Measurements from ENCODE around the gene LEMD1.
A peak's percentile ranks its signal among the peaks of the same experiment; 100 is the strongest.

Gene LEMD1

DNA sequence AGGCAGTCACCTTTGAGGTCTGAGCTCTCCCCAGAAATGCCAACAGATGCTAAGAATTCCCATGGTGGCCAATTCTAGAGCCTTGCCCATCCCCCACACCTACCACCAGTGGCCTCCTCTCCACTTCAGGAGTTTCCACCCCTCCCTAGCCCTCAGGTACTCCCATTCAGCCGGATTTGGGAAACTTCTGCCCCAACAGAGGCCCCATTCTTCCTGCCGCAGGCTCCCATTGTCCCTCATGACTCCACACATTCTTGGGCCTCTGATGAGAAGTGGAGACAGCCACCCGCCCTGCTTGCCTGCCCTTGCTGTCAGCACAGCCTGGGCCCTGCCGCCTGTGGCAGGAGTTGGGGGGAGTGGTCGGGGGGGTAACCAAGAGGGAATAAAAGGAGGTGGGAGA, 29.3 kb upstream of the LEMD1 start:
- TF ChIP-seq, protein P1, sequence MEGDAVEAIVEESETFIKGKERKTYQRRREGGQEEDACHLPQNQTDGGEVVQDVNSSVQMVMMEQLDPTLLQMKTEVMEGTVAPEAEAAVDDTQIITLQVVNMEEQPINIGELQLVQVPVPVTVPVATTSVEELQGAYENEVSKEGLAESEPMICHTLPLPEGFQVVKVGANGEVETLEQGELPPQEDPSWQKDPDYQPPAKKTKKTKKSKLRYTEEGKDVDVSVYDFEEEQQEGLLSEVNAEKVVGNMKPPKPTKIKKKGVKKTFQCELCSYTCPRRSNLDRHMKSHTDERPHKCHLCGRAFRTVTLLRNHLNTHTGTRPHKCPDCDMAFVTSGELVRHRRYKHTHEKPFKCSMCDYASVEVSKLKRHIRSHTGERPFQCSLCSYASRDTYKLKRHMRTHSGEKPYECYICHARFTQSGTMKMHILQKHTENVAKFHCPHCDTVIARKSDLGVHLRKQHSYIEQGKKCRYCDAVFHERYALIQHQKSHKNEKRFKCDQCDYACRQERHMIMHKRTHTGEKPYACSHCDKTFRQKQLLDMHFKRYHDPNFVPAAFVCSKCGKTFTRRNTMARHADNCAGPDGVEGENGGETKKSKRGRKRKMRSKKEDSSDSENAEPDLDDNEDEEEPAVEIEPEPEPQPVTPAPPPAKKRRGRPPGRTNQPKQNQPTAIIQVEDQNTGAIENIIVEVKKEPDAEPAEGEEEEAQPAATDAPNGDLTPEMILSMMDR (IDR thresholded peaks at IDR 0.05; ENCODE audit: insufficient read depth, missing control alignments), result no peak
- DNase-seq (ENCODE audit: insufficient read length, low spot score), result no peak
- FAIRE-seq, result no peak

DNA sequence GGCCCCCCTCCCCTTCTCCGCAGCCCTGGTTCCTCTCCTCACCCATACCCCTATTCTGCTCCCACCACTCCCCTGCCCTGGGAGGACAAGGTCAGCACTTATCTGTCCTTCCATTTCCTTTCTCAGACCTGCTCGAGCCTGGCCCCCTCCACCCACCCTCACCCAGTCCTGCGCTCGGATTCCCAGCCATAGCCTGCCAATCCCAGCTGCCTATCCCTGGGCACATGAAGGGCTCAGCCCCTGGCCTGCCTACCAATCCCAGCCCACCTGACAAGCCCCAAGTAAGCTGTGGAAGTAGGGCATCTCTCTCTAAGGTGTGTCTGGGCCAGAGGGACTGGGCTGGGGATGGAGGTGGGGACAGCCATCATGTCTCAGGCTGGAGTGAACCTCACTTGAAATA, 28.6 kb upstream of the LEMD1 start:
- TF ChIP-seq, protein P1 (IDR thresholded peaks at IDR 0.05; ENCODE audit: insufficient read depth, missing control alignments), result no peak
- DNase-seq (ENCODE audit: insufficient read length, low spot score), result no peak
- FAIRE-seq, result no peak

DNA sequence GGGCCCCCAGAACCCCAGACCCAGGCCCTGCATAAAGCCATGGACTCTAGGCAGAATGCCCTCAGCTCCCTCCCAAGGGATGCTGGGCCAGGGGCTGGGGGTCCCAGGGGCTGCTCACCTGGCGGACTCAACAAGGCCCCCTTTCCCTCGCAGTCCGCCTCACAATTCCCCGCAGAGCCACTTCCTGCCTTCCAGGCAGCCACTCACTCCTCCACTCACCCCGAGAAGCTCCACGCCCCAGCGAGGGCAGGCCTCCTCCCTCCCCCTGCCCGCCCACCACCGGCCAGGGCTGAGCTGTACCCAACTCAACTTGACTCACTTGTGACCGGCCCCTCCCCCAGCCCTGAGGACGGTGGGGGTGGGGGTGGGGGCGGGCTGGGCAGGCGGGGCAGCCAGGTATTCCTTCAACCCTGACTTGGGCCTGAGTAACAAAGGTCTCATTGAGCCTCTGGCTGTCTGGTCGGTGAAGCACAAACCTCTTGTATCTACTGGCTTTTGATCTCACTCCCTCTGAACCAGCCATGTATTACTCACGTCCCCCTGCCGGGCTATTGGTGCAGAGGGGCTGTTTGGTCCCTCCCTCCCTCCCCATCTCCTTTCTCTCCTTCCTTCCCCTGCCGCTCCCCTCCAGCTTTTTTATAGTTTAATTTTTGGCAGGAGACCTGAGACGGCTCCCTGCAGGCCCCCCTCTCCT, 28.0 kb upstream of the LEMD1 start:
- DNase-seq (ENCODE audit: insufficient read length, low spot score) (no peak), FAIRE-seq (no peak)
- TF ChIP-seq, protein P1 (IDR thresholded peaks at IDR 0.05; ENCODE audit: insufficient read depth, missing control alignments), result no peak

DNA sequence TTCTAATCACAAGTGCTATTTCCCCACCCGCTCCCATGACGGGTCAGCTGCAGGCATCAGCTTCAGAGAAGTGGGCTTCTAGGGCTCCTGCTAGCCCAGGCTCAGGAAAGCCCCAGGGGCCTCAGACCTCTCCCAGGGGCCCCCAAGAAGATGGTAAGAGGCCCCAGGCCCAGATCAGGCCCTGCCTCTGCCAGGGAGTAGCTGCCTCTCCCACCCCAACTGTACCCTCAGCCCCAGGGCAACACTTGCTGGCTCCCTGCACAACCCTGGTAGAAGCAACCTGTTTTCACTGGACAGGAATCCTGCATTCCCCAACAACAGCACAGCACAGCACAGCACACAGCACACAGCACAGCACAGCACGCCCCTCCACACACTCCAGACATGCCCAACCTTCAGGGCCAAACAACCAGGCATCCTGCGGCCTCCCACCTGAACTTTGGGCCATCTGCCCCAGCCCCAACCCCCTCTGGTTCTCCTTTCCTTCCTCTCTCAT, 27.4 kb upstream of the LEMD1 start:
- DNase-seq (ENCODE audit: insufficient read length, low spot score) (no peak), FAIRE-seq (no peak)
- TF ChIP-seq, protein P1 (IDR thresholded peaks at IDR 0.05; ENCODE audit: insufficient read depth, missing control alignments), result no peak

DNA sequence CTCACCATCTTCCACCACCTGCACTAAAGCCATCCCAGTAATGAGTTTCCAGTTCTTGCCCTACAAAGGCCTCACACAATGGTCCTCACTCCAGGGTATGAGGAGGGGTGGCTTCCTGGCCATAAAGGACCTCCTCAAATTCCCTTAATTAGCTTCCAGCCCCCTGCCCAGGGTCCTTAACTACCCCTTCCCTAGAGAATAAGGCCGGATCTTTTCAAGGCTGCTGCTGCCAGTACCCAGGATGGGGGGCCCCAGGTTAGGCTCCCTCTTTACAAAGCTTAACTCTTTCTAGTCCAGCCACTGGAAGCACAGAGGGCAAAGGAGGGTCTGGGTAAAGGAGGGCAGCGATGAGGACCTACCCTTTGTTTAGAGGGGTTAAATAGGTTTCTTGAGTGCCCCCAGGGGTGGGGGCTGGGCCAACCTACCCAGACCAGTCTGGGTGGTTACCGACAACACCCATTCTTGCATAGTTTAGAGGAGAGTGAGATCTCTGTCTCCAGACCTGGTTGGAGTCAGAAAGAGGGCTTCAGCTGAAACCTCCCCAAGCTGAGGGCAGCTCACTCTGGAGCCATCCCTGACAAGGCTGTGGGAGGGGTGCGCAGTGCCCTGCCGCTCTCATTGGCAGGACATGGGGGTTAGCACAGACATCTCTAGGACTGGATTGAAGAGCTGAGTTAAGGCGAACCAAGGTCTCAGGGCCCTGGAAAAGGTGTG, 26.8 kb upstream of the LEMD1 start:
- TF ChIP-seq, protein P1 (IDR thresholded peaks at IDR 0.05; ENCODE audit: insufficient read depth, missing control alignments), result no peak
- DNase-seq (ENCODE audit: insufficient read length, low spot score), result no peak
- FAIRE-seq, result no peak

DNA sequence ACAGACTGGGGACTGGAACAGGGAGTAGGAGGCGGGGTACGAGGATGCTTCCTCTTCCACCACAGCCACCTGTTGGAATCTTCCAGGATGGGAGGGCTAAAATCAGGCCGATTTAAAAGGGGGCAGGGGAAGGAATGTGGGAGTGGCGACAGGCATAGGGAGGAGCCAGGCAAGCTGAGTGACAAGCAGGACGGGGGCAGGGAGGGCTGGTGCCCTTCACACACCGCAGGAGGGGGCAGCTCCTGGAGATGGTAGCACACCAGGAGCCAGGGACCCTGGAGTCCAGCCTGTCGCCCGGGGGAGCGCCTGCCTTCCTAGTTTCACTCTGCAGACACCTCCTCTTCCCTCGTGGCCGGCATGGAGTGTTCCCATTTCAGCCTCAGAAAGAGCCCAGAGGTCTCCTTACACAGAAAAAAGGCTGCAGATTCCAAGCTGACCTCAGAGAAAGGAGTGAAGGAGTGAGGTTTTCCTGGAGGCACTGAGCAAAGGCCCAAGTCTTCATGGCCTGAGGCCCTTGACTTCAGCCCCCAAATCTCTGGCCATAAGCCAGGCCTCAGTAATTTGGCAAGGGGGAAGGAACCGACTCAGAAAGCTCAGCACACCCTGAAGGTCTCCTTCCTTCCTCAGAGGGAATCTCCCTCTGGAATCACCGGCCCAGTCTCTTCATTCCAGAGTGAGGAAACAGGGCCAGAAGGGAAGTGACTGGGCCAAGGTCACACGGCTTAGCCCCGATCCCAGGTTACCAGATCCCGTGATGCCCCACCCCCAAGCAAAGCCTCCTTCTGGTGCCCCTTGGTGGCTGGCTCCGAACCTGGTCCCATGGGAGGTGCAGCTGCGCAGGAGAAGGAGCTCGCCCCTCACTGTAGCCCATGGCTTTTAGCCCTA, 25.8 kb upstream of the LEMD1 start:
- DNase-seq (ENCODE audit: insufficient read length, low spot score), result no peak
- FAIRE-seq, result peak; percentile 6
- TF ChIP-seq, protein P1 (IDR thresholded peaks at IDR 0.05; ENCODE audit: insufficient read depth, missing control alignments), result no peak

Measured in D721Med (cell line).